BLaER1 (cell line): ENCODE results near the gene PPM1A.

ENCODE experiments used
- H3K27ac ChIP-seq: shearing (Covaris generic); formaldehyde crosslinking; 2 replicates; pipeline ENCODE4 v1.8.1; 2022
- H3K27me3 ChIP-seq: shearing (Covaris generic); formaldehyde crosslinking; 2 replicates; pipeline ENCODE4 v1.8.1; 2022
- H3K36me3 ChIP-seq: shearing (Covaris generic); formaldehyde crosslinking; 2 replicates; pipeline ENCODE4 v1.8.1; 2022
- H3K4me1 ChIP-seq: shearing (Covaris generic); formaldehyde crosslinking; 2 replicates; pipeline ENCODE4 v1.8.1; 2022
- H3K4me2 ChIP-seq: shearing (Covaris generic); formaldehyde crosslinking; 2 replicates; pipeline ENCODE4 v1.8.1; 2022
- H3K4me3 ChIP-seq: shearing (Covaris generic); formaldehyde crosslinking; 2 replicates; pipeline ENCODE4 v1.8.1; 2022
- H3K9ac ChIP-seq: shearing (Covaris generic); formaldehyde crosslinking; 2 replicates; pipeline ENCODE4 v1.8.1; 2022
- H3K9me3 ChIP-seq: shearing (Covaris generic); formaldehyde crosslinking; 2 replicates; pipeline ENCODE4 v1.8.1; 2022
- H4K20me1 ChIP-seq: shearing (Covaris generic); formaldehyde crosslinking; 2 replicates; pipeline ENCODE4 v1.8.1; 2022
- Cebpa-rat ChIP-seq: shearing (Covaris generic); IDR thresholded peaks from 2 replicates; pipeline ENCODE4 v1.8.1; 2022

Gene PPM1A

GRCh38 chr14:60212503-60213371 lies 36.3 kb upstream of the PPM1A start:
- Histone ChIP-seq H3K9me3 (no peaks in the 10 kb centered on the region), H4K20me1 (no peaks in the 10 kb centered on the region), H3K27me3 (no peaks in the 10 kb centered on the region), H3K4me2 (no peak overlapping the region), H3K27ac (no peak overlapping the region), H3K9ac (no peak overlapping the region), H3K4me3 (no peak overlapping the region), H3K4me1 (no peaks in the 10 kb centered on the region), H3K36me3 (no peaks in the 10 kb centered on the region)
- no peak for TF ChIP-seq Cebpa-rat

DNA sequence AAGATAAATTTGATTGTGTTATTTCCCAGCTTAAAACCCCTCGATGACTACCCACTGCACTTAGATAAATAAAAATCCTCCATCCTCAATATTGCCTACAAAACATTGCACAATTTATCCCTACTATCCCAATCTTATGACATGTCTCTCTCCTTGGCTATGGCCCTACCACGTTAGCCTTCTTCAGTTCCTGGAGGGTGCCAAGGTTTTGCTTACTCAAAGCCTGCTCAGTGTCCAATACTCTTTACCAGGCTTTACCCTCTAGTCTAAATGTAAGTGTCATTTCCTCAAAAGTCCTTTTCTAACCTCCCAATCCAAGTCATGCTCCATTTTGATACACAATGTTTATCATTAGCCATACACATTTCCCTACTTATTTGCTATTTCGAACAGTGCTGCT lies 35.0 kb upstream of the PPM1A start:
- Histone ChIP-seq H3K9me3 (no peaks in the 10 kb centered on the region), H3K4me3 (no peak overlapping the region), H3K4me2 (no peak overlapping the region), H3K4me1 (no peaks in the 10 kb centered on the region), H3K9ac (no peak overlapping the region), H3K36me3 (no peaks in the 10 kb centered on the region), H4K20me1 (no peaks in the 10 kb centered on the region), H3K27me3 (no peaks in the 10 kb centered on the region), H3K27ac (no peak overlapping the region)
- TF ChIP-seq Cebpa-rat, result no peak

- Histone ChIP-seq H4K20me1 (no peaks in the 10 kb centered on the region), H3K4me1 (no peaks in the 10 kb centered on the region), H3K27ac (no peak overlapping the region), H3K4me3 (no peak overlapping the region), H3K4me2 (no peak overlapping the region), H3K9ac (no peak overlapping the region), H3K36me3 (no peaks in the 10 kb centered on the region), H3K27me3 (no peaks in the 10 kb centered on the region), H3K9me3 (no peaks in the 10 kb centered on the region)
- TF ChIP-seq Cebpa-rat, result no peak
Measured at GRCh38 chr14:60214415-60215126, 34.5 kb upstream of the PPM1A start.

DNA sequence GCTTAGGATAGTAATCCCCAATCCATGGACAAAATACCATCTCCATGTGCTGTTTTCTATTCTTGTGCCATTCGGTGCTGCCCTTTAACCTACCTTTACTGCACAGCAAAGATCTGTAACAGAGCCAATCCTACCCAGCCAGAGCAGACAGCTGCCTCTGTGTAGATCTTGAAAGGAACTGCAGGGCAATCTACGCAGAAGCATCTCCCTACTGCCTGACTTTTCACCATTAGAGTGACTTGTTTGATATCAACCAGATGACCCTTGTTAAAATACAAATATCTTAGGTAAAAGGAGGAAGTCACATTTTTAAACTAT lies 33.9 kb upstream of the PPM1A start:
- Histone ChIP-seq H3K4me2 (no peak overlapping the region), H3K9ac (no peak overlapping the region), H3K4me3 (no peak overlapping the region), H3K9me3 (no peaks in the 10 kb centered on the region), H3K27ac (no peak overlapping the region), H3K36me3 (no peaks in the 10 kb centered on the region), H3K27me3 (no peaks in the 10 kb centered on the region), H4K20me1 (no peaks in the 10 kb centered on the region), H3K4me1 (no peaks in the 10 kb centered on the region)
- TF ChIP-seq Cebpa-rat, result no peak

- Histone ChIP-seq H3K9ac (no peak overlapping the region), H3K27ac (no peak overlapping the region), H3K27me3 (no peaks in the 10 kb centered on the region), H3K4me3 (no peak overlapping the region), H3K36me3 (no peaks in the 10 kb centered on the region), H3K9me3 (no peaks in the 10 kb centered on the region), H3K4me1 (no peaks in the 10 kb centered on the region), H4K20me1 (no peaks in the 10 kb centered on the region), H3K4me2 (no peak overlapping the region)
- TF ChIP-seq Cebpa-rat, result no peak
Measured at GRCh38 chr14:60215520-60216420, 33.3 kb upstream of the PPM1A start.

GRCh38 chr14:60217713-60218112 lies 31.3 kb upstream of the PPM1A start:
- Histone ChIP-seq H3K9me3 (no peaks in the 10 kb centered on the region), H3K4me3 (no peak overlapping the region), H3K4me2 (no peak overlapping the region), H3K27ac (no peak overlapping the region), H3K4me1 (no peaks in the 10 kb centered on the region), H4K20me1 (no peaks in the 10 kb centered on the region), H3K9ac (no peak overlapping the region), H3K27me3 (no peaks in the 10 kb centered on the region), H3K36me3 (no peaks in the 10 kb centered on the region)
- no peak for TF ChIP-seq Cebpa-rat

- Histone ChIP-seq H4K20me1 (no peaks in the 10 kb centered on the region), H3K36me3 (no peaks in the 10 kb centered on the region), H3K27me3 (no peaks in the 10 kb centered on the region), H3K4me3 (no peak overlapping the region), H3K9me3 (no peaks in the 10 kb centered on the region), H3K9ac (no peak overlapping the region), H3K4me2 (no peak overlapping the region), H3K4me1 (no peaks in the 10 kb centered on the region), H3K27ac (no peak overlapping the region)
- no peak for TF ChIP-seq Cebpa-rat
Measured at GRCh38 chr14:60220084-60220483, 28.9 kb upstream of the PPM1A start.

GRCh38 chr14:60220917-60221316 lies 28.1 kb upstream of the PPM1A start:
- H4K20me1 ChIP-seq, result no peaks in the 10 kb centered on the region
- H3K4me3 ChIP-seq, result no peak overlapping the region
- H3K4me2 ChIP-seq, result no peak overlapping the region
- no peaks in the 10 kb centered on the region for H3K27me3 ChIP-seq
- no peak overlapping the region for H3K9ac ChIP-seq
- no peaks in the 10 kb centered on the region for H3K4me1 ChIP-seq
- no peak for TF ChIP-seq Cebpa-rat
- no peak overlapping the region for H3K27ac ChIP-seq
- H3K36me3 ChIP-seq, result no peaks in the 10 kb centered on the region
- H3K9me3 ChIP-seq, result no peaks in the 10 kb centered on the region

GRCh38 chr14:60221457-60221856 lies 27.6 kb upstream of the PPM1A start:
- Histone ChIP-seq H3K9me3 (no peaks in the 10 kb centered on the region), H3K9ac (no peak overlapping the region), H4K20me1 (no peaks in the 10 kb centered on the region), H3K27me3 (no peaks in the 10 kb centered on the region), H3K4me1 (no peaks in the 10 kb centered on the region), H3K4me2 (no peak overlapping the region), H3K27ac (no peak overlapping the region), H3K4me3 (no peak overlapping the region), H3K36me3 (no peaks in the 10 kb centered on the region)
- no peak for TF ChIP-seq Cebpa-rat

GRCh38 chr14:60222820-60223219 lies 26.2 kb upstream of the PPM1A start:
- Histone ChIP-seq H3K27ac (no peak overlapping the region), H3K4me1 (no peaks in the 10 kb centered on the region), H3K9me3 (no peaks in the 10 kb centered on the region), H4K20me1 (no peaks in the 10 kb centered on the region), H3K4me2 (no peak overlapping the region), H3K36me3 (no peaks in the 10 kb centered on the region), H3K9ac (no peak overlapping the region), H3K4me3 (no peak overlapping the region), H3K27me3 (no peaks in the 10 kb centered on the region)
- TF ChIP-seq Cebpa-rat, result no peak
